Erythroblast (primary cell): ENCODE data around the gene SQOR.
A peak's percentile ranks its signal among the peaks of the same experiment; 100 is the strongest.

ENCODE experiments used
- DNase-seq, 2 experiments: peaks; one replicate each; lab custom pipeline; 2025; lab: John Stamatoyannopoulos, UW
- GATA1 ChIP-seq: IDR thresholded peaks from 2 replicates; pipeline ENCODE4 v1.6.1; 2011; ENCODE audit warnings: low read depth, mild to moderate bottlenecking, control low read depth, low read length, moderate library complexity
- POLR2A ChIP-seq: IDR thresholded peaks from 2 replicates; pipeline ENCODE4 v1.6.1; 2011; ENCODE audit warnings: mild to moderate bottlenecking, low read length

Gene SQOR

DNA sequence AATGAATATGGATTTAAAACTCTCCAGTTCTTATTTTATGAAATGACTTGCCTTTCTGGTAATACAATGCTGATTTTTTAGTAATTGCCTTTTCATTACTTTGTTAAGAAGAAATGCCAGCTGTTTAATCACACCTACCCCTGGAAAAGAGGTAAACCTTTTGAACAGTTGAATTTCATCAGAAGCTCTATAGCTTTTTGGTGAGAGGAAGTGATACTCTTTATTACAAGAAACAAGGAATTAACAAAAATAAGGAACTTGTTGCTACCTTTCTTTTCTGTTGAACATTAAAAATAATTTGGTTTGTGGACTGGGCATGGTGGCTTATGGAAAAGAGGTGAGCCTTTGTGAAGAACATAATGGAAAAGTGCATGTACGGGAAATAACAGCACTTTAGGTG is 28.0 kb upstream of the SQOR start:
- TF ChIP-seq POLR2A (no peak), GATA1 (no peak)

GRCh38 chr15:45611305-45611704 is 23.5 kb upstream of the SQOR start:
- TF ChIP-seq POLR2A (no peak), GATA1 (no peak)
- DNase-seq: peak; percentile 10 to 48

More for the DNA sequence above, 28.0 kb upstream of the SQOR start:
- no peak for DNase-seq

DNA sequence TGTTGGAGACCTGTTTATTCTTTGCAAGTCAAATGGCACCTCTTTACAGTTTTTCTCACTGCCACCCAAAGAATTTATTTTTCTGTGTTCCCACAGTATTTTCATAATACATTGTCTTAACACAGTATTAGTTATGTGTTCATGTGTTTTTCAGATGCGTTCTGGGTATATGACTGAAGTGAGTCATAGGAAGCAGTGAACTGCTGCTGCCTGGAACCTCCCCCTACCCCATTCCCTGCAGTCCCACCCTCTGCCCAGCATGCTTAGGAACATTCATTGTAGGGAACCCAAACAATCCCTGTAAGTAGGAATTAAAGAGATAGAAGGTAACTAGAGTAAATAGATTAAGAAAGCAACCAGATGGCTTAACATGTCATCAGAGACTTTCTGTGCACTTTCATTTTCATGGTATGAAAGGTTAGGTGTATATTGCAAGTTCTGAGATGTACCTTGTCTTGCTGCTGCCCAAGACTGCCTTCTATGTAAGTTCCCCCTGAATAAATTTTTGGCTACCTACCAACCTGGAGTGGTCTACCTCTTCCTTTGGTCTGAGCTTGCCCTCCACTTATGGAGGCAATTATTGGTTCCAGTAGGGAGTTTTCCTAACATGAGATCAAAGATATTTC is 21.9 kb upstream of the SQOR start:
- no peak for DNase-seq
- no peak for TF ChIP-seq POLR2A
- TF ChIP-seq GATA1: no peak

DNA sequence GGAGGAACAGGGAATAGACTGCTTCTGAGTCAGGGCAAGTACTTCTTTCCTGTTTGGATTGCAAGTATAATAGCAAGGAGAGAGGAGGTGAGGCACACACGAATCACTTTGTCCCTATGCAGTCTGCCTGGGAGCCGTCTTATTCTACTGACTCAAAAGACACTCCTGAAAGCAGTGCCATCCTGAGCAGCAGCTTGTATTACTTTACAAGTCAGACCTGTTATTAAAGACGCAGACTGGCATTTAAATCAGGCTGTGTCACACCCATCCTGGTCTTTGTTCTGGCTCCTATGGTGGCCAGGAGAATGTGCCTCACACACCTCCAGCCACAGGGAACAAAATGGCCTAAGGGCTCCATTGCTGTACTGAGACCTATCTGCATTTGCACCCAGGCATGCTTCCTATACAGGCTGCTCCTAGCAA is 17.9 kb upstream of the SQOR start:
- no peak for DNase-seq

DNA sequence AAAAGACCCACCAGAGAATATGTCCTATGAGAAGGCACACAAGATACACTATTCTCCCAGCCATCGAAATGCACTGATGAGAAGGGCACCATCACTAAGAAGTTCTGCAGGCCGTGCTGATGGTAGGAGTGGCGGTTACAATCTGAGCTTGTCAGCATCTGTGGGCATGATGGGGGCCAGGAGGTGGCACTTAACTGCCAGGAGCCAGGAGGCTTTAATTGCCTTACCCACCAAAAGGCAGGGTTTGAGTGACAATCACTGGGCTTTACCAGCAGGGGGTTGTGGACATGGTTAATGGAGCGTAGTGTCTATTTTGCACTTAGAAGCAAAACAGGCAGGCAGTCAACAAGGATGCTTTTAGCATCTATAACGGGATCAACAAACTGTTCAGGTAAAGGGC is 16.0 kb upstream of the SQOR start:
- no peak for DNase-seq

More for the DNA sequence above, 17.9 kb upstream of the SQOR start:
- no peak for TF ChIP-seq GATA1

DNA sequence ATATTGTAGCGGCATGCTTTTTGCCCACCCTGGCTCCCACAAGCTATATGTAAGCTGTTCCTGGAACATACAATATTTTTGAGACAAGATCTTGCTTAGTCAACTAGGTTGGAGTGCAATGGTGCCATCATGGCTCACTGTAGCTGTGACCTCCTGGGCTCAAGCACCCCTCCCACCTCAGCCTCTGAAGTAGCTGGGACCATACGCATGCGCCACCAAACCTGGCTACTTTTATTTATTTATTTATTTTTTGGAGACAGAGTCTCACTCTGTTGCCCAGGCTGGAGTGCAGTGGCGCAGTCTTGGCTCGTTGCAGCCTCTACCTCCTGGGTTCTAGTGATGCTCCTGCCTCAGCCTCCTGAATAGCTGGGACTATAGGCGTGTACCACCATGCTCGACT is 6.7 kb upstream of the SQOR start:
- DNase-seq: no peak

More for the DNA sequence above, 16.0 kb upstream of the SQOR start:
- TF ChIP-seq POLR2A: no peak
- TF ChIP-seq GATA1: no peak

GRCh38 chr15:45630917-45631691 is 3.7 kb upstream of the SQOR start:
- no peak for DNase-seq
- no peak for TF ChIP-seq POLR2A
- TF ChIP-seq GATA1: no peak

More for the DNA sequence above, 6.7 kb upstream of the SQOR start:
- TF ChIP-seq GATA1 (no peak), POLR2A (no peak)

DNA sequence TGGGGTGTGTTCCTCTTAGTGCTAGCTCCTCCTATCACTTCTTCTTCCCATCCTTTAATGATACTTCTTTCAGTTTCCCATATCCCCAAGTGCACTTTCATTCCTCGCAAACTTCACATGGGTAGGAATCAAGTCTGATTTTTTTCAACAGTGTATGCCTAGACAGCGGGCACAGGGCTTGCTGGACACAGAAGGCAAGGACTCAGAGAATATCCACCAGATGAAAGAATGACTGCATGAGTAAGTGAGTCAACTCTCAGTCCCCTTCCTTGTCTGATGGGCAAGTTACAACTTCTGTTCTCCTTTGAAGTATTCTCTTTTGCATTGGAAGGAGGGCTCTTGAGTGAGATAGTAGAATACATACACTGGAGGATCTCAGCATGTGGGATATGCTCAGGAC is 3.1 kb upstream of the SQOR start:
- DNase-seq: no peak
- no peak for TF ChIP-seq GATA1
- no peak for TF ChIP-seq POLR2A

DNA sequence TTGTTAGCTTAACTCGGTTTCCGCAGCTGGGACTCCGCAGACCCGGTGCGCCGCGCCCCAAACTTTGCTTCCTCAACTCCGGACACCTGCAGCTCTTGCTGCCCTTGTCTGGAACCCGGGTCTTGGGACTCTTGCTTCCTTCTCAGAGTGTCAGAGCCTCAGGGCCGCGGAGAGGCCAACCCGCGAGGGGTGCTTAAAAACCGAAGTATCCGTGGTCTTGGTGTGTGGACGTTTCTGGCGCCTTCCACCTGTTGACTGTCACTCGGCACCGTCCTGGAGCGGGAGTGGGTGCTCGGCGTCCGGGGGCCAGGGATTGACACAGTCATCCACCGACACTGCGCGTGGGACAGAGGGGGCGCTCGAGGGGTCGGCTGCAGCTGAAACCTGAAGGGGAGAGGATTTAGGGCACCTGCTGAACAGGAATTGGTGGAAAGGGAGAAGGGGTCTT is 386 bp downstream of the SQOR start:
- peak; percentile 42 to 48 for DNase-seq
- no peak for TF ChIP-seq GATA1
- TF ChIP-seq POLR2A: no peak

GRCh38 chr15:45635763-45636292 is 999 bp downstream of the SQOR start:
- no peak for TF ChIP-seq GATA1
- no peak for TF ChIP-seq POLR2A

DNA sequence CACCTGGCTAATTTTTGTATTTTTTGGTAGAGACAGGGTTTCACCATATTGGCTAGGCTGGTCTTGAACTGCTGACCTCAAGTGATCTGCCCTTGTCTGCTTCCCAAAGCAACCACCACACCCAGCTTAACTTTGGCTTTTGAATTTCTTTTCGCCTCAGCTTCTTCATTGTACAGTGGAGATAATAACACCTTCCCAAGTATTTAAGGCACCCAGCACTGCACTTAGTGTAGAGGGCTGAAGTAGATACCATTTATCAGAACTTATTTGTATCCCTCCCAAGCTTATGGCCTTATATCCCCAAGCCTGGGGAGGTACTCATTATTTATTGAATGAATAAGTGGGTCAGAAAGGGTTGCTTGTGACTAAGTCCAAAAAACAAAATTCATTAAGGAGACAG is 2.3 kb downstream of the SQOR start:
- TF ChIP-seq POLR2A (no peak), GATA1 (no peak)
- DNase-seq: peak; percentile 26 to 30

More at GRCh38 chr15:45635763-45636292, 999 bp downstream of the SQOR start:
- no peak for DNase-seq

DNA sequence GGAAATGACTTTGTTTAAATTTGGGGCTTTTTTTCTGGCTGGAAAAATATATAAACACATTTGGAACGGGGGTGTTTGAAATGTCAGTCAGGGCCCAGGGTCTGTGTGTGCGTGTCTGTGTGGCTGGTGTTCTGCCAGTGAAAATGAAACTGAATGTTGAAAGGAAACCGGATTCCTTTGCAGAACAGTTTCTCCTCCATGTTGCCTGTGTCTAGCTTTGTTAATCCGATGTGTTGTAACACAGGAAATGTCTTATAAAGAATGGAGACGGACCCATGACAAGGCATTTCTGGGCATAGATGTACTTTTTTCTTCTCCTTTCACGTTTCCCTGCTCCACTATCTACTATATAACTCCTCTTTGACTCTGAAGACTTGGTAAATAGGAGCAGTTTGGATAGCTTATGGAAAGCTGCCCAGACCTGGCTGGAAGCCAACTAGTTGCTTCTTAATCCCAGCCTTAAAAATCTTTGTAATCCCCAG is 2.8 kb downstream of the SQOR start:
- DNase-seq: peak; percentile 48 to 49
- TF ChIP-seq GATA1 (no peak), POLR2A (no peak)

- TF ChIP-seq GATA1: no peak
- no peak for DNase-seq
Observed at GRCh38 chr15:45640616-45641015, 5.8 kb downstream of the SQOR start.

DNA sequence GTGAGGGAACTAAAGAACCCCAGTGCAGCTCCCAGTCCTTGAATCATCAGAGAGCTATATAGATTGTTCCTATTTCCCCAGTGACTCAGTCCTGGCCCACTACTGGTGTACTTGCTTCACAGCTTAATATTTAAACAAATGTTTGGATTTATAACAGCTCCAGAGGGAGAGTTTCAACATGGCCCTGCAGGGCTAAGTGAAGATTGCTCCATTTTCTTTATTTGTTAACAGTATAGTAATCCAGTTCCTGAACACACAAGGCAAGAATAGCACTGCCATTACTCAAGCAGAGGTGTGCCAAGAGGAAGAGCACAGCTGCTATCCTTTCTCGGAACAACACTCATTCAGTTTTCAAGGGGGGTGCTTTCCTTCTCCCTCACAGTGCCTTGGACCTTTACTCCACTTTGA is 6.5 kb downstream of the SQOR start:
- DNase-seq: no peak
- no peak for TF ChIP-seq GATA1
- no peak for TF ChIP-seq POLR2A
